Adrenal gland (tissue), 5 donors: Measurements from ENCODE around the gene VEPH1.

ENCODE experiments used
- POLR2A ChIP-seq, 2 donors: fragments of 450-650 bp; IDR thresholded peaks; one replicate each; pipeline ENCODE4 v1.6.1; 2017; ENCODE audit warnings: antibody characterized with exemption in 2 of 2, mild to moderate bottlenecking in 2 of 2, moderate library complexity in 1 of 2
- TF ChIP-seq, protein P1 (sequence below), 6 experiments: fragments of 450-650 bp in 4 of 6; fragments of 200-600 bp in 2 of 6; sonication (generic) in 1 of 6; IDR thresholded peaks; 1 replicate in 5 of 6; 2 replicates in 1 of 6; pipeline versions ENCODE4 v1.5.1 to v1.8.0; 2016 to 2021; ENCODE audit warnings: antibody characterized with exemption in 6 of 6, mild to moderate bottlenecking in 2 of 6, moderate library complexity in 1 of 6
- donor health status: DM: no; HTN: no; CAD: no.

DNA sequence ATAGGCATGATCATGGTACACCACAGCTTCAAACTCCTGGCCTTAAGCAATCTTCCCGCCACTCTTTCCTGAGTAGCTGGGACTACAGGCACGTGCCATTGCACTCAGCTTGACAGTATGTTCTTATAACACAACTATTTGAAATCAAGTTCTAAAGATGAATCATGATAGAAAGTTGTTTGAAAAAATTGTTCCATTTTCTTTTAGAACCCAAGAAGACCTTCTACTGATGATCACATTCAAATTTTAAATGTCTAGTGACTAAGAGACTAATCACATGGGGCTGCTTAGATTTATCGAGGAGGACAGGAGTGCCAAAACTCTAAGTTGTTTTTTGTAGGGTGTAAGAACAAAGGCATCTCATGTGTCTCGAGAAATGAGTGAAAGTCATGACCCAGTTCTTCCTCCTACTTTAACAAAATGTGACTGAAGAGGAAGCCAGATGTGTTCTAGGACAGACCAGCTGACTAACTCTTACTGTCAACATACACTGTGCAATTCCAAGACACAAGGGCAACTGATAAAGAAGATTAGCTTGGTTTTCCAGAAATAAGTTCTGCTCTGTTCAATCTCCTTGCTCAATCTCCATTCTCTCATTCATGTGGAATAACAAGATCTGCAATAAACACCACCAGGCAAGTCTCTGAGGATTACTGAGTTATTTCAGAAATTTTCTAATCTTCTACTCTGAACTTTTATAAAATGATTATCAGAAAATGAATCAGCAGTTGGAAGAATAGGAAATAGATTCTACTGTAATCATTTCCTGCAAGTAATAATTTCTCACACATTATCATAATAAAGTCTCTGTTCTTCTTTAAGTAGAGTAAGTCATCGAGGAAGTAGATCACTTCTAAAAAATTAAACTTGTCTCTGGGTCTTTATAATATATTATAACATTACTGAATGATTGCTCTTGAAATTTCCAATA lies 220.7 kb downstream of the VEPH1 start:
- TF ChIP-seq, protein P1, sequence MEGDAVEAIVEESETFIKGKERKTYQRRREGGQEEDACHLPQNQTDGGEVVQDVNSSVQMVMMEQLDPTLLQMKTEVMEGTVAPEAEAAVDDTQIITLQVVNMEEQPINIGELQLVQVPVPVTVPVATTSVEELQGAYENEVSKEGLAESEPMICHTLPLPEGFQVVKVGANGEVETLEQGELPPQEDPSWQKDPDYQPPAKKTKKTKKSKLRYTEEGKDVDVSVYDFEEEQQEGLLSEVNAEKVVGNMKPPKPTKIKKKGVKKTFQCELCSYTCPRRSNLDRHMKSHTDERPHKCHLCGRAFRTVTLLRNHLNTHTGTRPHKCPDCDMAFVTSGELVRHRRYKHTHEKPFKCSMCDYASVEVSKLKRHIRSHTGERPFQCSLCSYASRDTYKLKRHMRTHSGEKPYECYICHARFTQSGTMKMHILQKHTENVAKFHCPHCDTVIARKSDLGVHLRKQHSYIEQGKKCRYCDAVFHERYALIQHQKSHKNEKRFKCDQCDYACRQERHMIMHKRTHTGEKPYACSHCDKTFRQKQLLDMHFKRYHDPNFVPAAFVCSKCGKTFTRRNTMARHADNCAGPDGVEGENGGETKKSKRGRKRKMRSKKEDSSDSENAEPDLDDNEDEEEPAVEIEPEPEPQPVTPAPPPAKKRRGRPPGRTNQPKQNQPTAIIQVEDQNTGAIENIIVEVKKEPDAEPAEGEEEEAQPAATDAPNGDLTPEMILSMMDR (IDR thresholded peaks at IDR 0.05) = no peak
- peak in 1 of 2 donors; percentile 15 for TF ChIP-seq POLR2A (IDR thresholded peaks at IDR 0.05)
